ENCODE data around the gene STAG1. TPM values are rescaled to one million over a fixed set of nuclear protein-coding genes. Genes with fewer than 3 reads are reported as not detected.
"Not testable (repeated sequence)": the region's sequence is repeated elsewhere in the genome, so short reads cannot be mapped to it uniquely, and the experiment has no call there.

The STAG1 gene
- total RNA-seq, 1 experiment from 2014 or later: 12.6 TPM

- Histone ChIP-seq H3K36me3 (ENCODE audit: insufficient read depth, low read length) (no peaks in the 10 kb centered on the region), H2AFZ (ENCODE audit: low read length) (no peak overlapping the region), H3K9ac (ENCODE audit: low read length) (no peak overlapping the region), H3K9me3 (ENCODE audit: low read length) (no peaks in the 10 kb centered on the region), H3K4me3 (ENCODE audit: low read length) (no peak overlapping the region), H3K4me2 (ENCODE audit: low read depth, low read length, poor library complexity, severe bottlenecking) (no peak overlapping the region), H3K9me2 (replicated peaks; ENCODE audit: insufficient read depth, low read length) (no peaks in the 10 kb centered on the region), H3K27ac (ENCODE audit: low read length) (no peak overlapping the region), H3K79me2 (ENCODE audit: low read length) (no peaks in the 10 kb centered on the region), H3K27me3 (ENCODE audit: low read length) (no peaks in the 10 kb centered on the region), H3K4me1 (ENCODE audit: low read length) (peaks cover 11% of the 10 kb centered on the region), H4K20me1 (ENCODE audit: insufficient read depth, low read depth, low read length) (no peaks in the 10 kb centered on the region)
- no peak for DNase-seq
Measured at GRCh38 chr3:136381051-136381450, 371.1 kb downstream of the STAG1 start.

- Histone ChIP-seq H3K9me2 (replicated peaks; ENCODE audit: insufficient read depth, low read length) (no peaks in the 10 kb centered on the region), H3K27ac (ENCODE audit: low read length) (no peak overlapping the region), H3K4me3 (ENCODE audit: low read length) (no peak overlapping the region), H2AFZ (ENCODE audit: low read length) (no peak overlapping the region), H3K36me3 (ENCODE audit: insufficient read depth, low read length) (no peaks in the 10 kb centered on the region), H3K4me1 (ENCODE audit: low read length) (peaks cover 11% of the 10 kb centered on the region), H3K9ac (ENCODE audit: low read length) (no peak overlapping the region), H3K27me3 (ENCODE audit: low read length) (no peaks in the 10 kb centered on the region), H3K79me2 (ENCODE audit: low read length) (no peaks in the 10 kb centered on the region), H3K4me2 (ENCODE audit: low read depth, low read length, poor library complexity, severe bottlenecking) (no peak overlapping the region), H4K20me1 (ENCODE audit: insufficient read depth, low read depth, low read length) (no peaks in the 10 kb centered on the region), H3K9me3 (ENCODE audit: low read length) (no peaks in the 10 kb centered on the region)
- DNase-seq: no peak
Measured at GRCh38 chr3:136380530-136380929, 371.6 kb downstream of the STAG1 start.

GRCh38 chr3:136378011-136378410 lies 374.2 kb downstream of the STAG1 start:
- no peak overlapping the region for H3K9ac ChIP-seq (ENCODE audit: low read length)
- H2AFZ ChIP-seq (ENCODE audit: low read length): no peak overlapping the region
- H3K4me2 ChIP-seq (ENCODE audit: low read depth, low read length, poor library complexity, severe bottlenecking): no peak overlapping the region

GRCh38 chr3:136377508-136377907 lies 374.7 kb downstream of the STAG1 start:
- Histone ChIP-seq H3K4me1 (ENCODE audit: low read length) (peaks cover 11% of the 10 kb centered on the region), H3K27me3 (ENCODE audit: low read length) (no peaks in the 10 kb centered on the region), H3K79me2 (ENCODE audit: low read length) (no peaks in the 10 kb centered on the region), H3K9ac (ENCODE audit: low read length) (no peak overlapping the region), H3K9me3 (ENCODE audit: low read length) (no peaks in the 10 kb centered on the region), H2AFZ (ENCODE audit: low read length) (no peak overlapping the region), H3K4me3 (ENCODE audit: low read length) (no peak overlapping the region), H3K36me3 (ENCODE audit: insufficient read depth, low read length) (no peaks in the 10 kb centered on the region), H3K9me2 (replicated peaks; ENCODE audit: insufficient read depth, low read length) (no peaks in the 10 kb centered on the region), H3K4me2 (ENCODE audit: low read depth, low read length, poor library complexity, severe bottlenecking) (no peak overlapping the region), H4K20me1 (ENCODE audit: insufficient read depth, low read depth, low read length) (no peaks in the 10 kb centered on the region), H3K27ac (ENCODE audit: low read length) (no peak overlapping the region)
- no peak for DNase-seq

More at GRCh38 chr3:136378011-136378410, 374.2 kb downstream of the STAG1 start:
- DNase-seq: no peak
- H3K36me3 ChIP-seq (ENCODE audit: insufficient read depth, low read length): no peaks in the 10 kb centered on the region
- no peaks in the 10 kb centered on the region for H3K9me3 ChIP-seq (ENCODE audit: low read length)
- no peak overlapping the region for H3K27ac ChIP-seq (ENCODE audit: low read length)
- no peaks in the 10 kb centered on the region for H3K9me2 ChIP-seq (replicated peaks; ENCODE audit: insufficient read depth, low read length)
- peaks cover 11% of the 10 kb centered on the region for H3K4me1 ChIP-seq (ENCODE audit: low read length)
- no peaks in the 10 kb centered on the region for H4K20me1 ChIP-seq (ENCODE audit: insufficient read depth, low read depth, low read length)
- H3K27me3 ChIP-seq (ENCODE audit: low read length): no peaks in the 10 kb centered on the region
- no peaks in the 10 kb centered on the region for H3K79me2 ChIP-seq (ENCODE audit: low read length)
- H3K4me3 ChIP-seq (ENCODE audit: low read length): no peak overlapping the region

GRCh38 chr3:136375800-136376199 lies 376.4 kb downstream of the STAG1 start:
- H3K4me2 ChIP-seq (ENCODE audit: low read depth, low read length, poor library complexity, severe bottlenecking); H2AFZ ChIP-seq (ENCODE audit: low read length); DNase-seq; H3K9me2 ChIP-seq (replicated peaks; ENCODE audit: insufficient read depth, low read length); H3K9me3 ChIP-seq (ENCODE audit: low read length); H3K27ac ChIP-seq (ENCODE audit: low read length); H3K9ac ChIP-seq (ENCODE audit: low read length); H3K27me3 ChIP-seq (ENCODE audit: low read length); H3K4me3 ChIP-seq (ENCODE audit: low read length); H3K36me3 ChIP-seq (ENCODE audit: insufficient read depth, low read length); H4K20me1 ChIP-seq (ENCODE audit: insufficient read depth, low read depth, low read length); H3K79me2 ChIP-seq (ENCODE audit: low read length): not testable (repeated sequence)
- peaks cover 11% of the 10 kb centered on the region for H3K4me1 ChIP-seq (ENCODE audit: low read length)

- no peak for DNase-seq
- Histone ChIP-seq H2AFZ (ENCODE audit: low read length) (peak overlapping the region; percentile 31; the same call in 1 of the 2 replicates), H3K36me3 (ENCODE audit: insufficient read depth, low read length) (no peaks in the 10 kb centered on the region), H3K4me3 (ENCODE audit: low read length) (no peak overlapping the region), H3K4me1 (ENCODE audit: low read length) (peaks cover 28% of the 10 kb centered on the region), H3K79me2 (ENCODE audit: low read length) (no peaks in the 10 kb centered on the region), H3K27me3 (ENCODE audit: low read length) (no peaks in the 10 kb centered on the region), H3K9me3 (ENCODE audit: low read length) (no peaks in the 10 kb centered on the region), H4K20me1 (ENCODE audit: insufficient read depth, low read depth, low read length) (no peaks in the 10 kb centered on the region), H3K9me2 (replicated peaks; ENCODE audit: insufficient read depth, low read length) (no peaks in the 10 kb centered on the region), H3K4me2 (ENCODE audit: low read depth, low read length, poor library complexity, severe bottlenecking) (peak overlapping the region; percentile 34), H3K27ac (ENCODE audit: low read length) (peak overlapping the region; percentile 25), H3K9ac (ENCODE audit: low read length) (no peak overlapping the region)
Measured at GRCh38 chr3:136366289-136366688, 385.9 kb downstream of the STAG1 start.

- Histone ChIP-seq H3K4me1 (ENCODE audit: low read length) (no peaks in the 10 kb centered on the region), H3K27ac (ENCODE audit: low read length) (no peak overlapping the region), H3K36me3 (ENCODE audit: insufficient read depth, low read length) (no peaks in the 10 kb centered on the region), H3K9me2 (replicated peaks; ENCODE audit: insufficient read depth, low read length) (no peaks in the 10 kb centered on the region), H3K9me3 (ENCODE audit: low read length) (no peaks in the 10 kb centered on the region), H3K79me2 (ENCODE audit: low read length) (no peaks in the 10 kb centered on the region), H4K20me1 (ENCODE audit: insufficient read depth, low read depth, low read length) (no peaks in the 10 kb centered on the region), H3K9ac (ENCODE audit: low read length) (no peak overlapping the region), H3K4me3 (ENCODE audit: low read length) (no peak overlapping the region), H3K4me2 (ENCODE audit: low read depth, low read length, poor library complexity, severe bottlenecking) (no peak overlapping the region), H2AFZ (ENCODE audit: low read length) (no peak overlapping the region), H3K27me3 (ENCODE audit: low read length) (no peaks in the 10 kb centered on the region)
- no peak for DNase-seq
Measured at GRCh38 chr3:136353461-136353860, 398.7 kb downstream of the STAG1 start.

- Histone ChIP-seq H3K27ac (ENCODE audit: low read length) (no peak overlapping the region), H3K36me3 (ENCODE audit: insufficient read depth, low read length) (no peaks in the 10 kb centered on the region)
Measured at GRCh38 chr3:136351905-136352304, 400.3 kb downstream of the STAG1 start.

GRCh38 chr3:136351351-136351750 lies 400.8 kb downstream of the STAG1 start:
- no peaks in the 10 kb centered on the region for H3K9me3 ChIP-seq (ENCODE audit: low read length)
- no peaks in the 10 kb centered on the region for H3K9me2 ChIP-seq (replicated peaks; ENCODE audit: insufficient read depth, low read length)
- no peaks in the 10 kb centered on the region for H3K27me3 ChIP-seq (ENCODE audit: low read length)
- H4K20me1 ChIP-seq (ENCODE audit: insufficient read depth, low read depth, low read length): no peaks in the 10 kb centered on the region
- no peak overlapping the region for H3K9ac ChIP-seq (ENCODE audit: low read length)
- DNase-seq: no peak
- no peaks in the 10 kb centered on the region for H3K79me2 ChIP-seq (ENCODE audit: low read length)
- no peaks in the 10 kb centered on the region for H3K36me3 ChIP-seq (ENCODE audit: insufficient read depth, low read length)
- H3K4me1 ChIP-seq (ENCODE audit: low read length): no peaks in the 10 kb centered on the region
- H2AFZ ChIP-seq (ENCODE audit: low read length): no peak overlapping the region
- H3K4me2 ChIP-seq (ENCODE audit: low read depth, low read length, poor library complexity, severe bottlenecking): no peak overlapping the region
- no peak overlapping the region for H3K27ac ChIP-seq (ENCODE audit: low read length)
- no peak overlapping the region for H3K4me3 ChIP-seq (ENCODE audit: low read length)

More at GRCh38 chr3:136351905-136352304, 400.3 kb downstream of the STAG1 start:
- Histone ChIP-seq H3K4me2 (ENCODE audit: low read depth, low read length, poor library complexity, severe bottlenecking) (no peak overlapping the region), H3K9me2 (replicated peaks; ENCODE audit: insufficient read depth, low read length) (no peaks in the 10 kb centered on the region), H3K4me3 (ENCODE audit: low read length) (no peak overlapping the region), H3K4me1 (ENCODE audit: low read length) (no peaks in the 10 kb centered on the region), H3K9me3 (ENCODE audit: low read length) (no peaks in the 10 kb centered on the region), H3K9ac (ENCODE audit: low read length) (no peak overlapping the region), H4K20me1 (ENCODE audit: insufficient read depth, low read depth, low read length) (no peaks in the 10 kb centered on the region), H2AFZ (ENCODE audit: low read length) (no peak overlapping the region), H3K79me2 (ENCODE audit: low read length) (no peaks in the 10 kb centered on the region), H3K27me3 (ENCODE audit: low read length) (no peaks in the 10 kb centered on the region)
- no peak for DNase-seq
